ENCODE data around the gene NFIB.

The NFIB gene

GRCh38 chr9:14098486-14099180, 215.3 kb downstream of the NFIB start:
- no peak overlapping the region for H3K27ac ChIP-seq
- H3K9me3 ChIP-seq (ENCODE audit: severe bottlenecking): no peaks in the 10 kb centered on the region
- TF ChIP-seq, protein P1, sequence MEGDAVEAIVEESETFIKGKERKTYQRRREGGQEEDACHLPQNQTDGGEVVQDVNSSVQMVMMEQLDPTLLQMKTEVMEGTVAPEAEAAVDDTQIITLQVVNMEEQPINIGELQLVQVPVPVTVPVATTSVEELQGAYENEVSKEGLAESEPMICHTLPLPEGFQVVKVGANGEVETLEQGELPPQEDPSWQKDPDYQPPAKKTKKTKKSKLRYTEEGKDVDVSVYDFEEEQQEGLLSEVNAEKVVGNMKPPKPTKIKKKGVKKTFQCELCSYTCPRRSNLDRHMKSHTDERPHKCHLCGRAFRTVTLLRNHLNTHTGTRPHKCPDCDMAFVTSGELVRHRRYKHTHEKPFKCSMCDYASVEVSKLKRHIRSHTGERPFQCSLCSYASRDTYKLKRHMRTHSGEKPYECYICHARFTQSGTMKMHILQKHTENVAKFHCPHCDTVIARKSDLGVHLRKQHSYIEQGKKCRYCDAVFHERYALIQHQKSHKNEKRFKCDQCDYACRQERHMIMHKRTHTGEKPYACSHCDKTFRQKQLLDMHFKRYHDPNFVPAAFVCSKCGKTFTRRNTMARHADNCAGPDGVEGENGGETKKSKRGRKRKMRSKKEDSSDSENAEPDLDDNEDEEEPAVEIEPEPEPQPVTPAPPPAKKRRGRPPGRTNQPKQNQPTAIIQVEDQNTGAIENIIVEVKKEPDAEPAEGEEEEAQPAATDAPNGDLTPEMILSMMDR (IDR thresholded peaks at IDR 0.05; ENCODE audit: low read depth, low read length): no peak
- no peak for DNase-seq
- H3K4me3 ChIP-seq (ENCODE audit: low read depth, low read length): no peak overlapping the region
- no peaks in the 10 kb centered on the region for H3K27me3 ChIP-seq (ENCODE audit: insufficient read depth, low read depth, severe bottlenecking)
- no peaks in the 10 kb centered on the region for H3K36me3 ChIP-seq

- Histone ChIP-seq H3K36me3 (no peaks in the 10 kb centered on the region), H3K4me3 (ENCODE audit: low read depth, low read length) (no peak overlapping the region), H3K27ac (no peak overlapping the region), H3K9me3 (ENCODE audit: severe bottlenecking) (no peaks in the 10 kb centered on the region), H3K27me3 (ENCODE audit: insufficient read depth, low read depth, severe bottlenecking) (no peaks in the 10 kb centered on the region)
- DNase-seq: no peak
- TF ChIP-seq, protein P1 (IDR thresholded peaks at IDR 0.05; ENCODE audit: low read depth, low read length): no peak
These were observed 216.1 kb downstream of the NFIB start for GRCh38 chr9:14097666-14098415.

DNA sequence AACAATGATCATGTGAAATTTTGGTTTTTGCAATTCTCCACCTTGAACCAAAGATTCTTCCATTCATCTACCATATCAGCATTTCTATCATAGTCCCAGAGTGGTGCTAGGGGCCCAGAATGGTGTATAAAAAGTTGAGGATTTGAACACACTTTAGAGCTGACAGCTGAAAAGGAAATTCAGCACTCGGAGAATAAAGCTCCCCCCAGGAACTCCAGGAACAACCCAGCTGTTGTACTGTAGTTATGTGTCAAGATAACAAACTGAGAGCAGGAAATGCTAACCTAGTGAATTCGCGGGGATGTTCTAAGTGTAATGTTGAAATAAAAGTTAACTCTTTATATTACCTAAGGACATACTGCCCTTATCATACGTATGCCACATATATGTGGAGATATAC, 216.7 kb downstream of the NFIB start:
- Histone ChIP-seq H3K27ac (no peak overlapping the region), H3K4me3 (ENCODE audit: low read depth, low read length) (no peak overlapping the region), H3K27me3 (ENCODE audit: insufficient read depth, low read depth, severe bottlenecking) (no peaks in the 10 kb centered on the region), H3K9me3 (ENCODE audit: severe bottlenecking) (no peaks in the 10 kb centered on the region), H3K36me3 (no peaks in the 10 kb centered on the region)
- DNase-seq: no peak
- TF ChIP-seq, protein P1 (IDR thresholded peaks at IDR 0.05; ENCODE audit: low read depth, low read length): no peak

DNA sequence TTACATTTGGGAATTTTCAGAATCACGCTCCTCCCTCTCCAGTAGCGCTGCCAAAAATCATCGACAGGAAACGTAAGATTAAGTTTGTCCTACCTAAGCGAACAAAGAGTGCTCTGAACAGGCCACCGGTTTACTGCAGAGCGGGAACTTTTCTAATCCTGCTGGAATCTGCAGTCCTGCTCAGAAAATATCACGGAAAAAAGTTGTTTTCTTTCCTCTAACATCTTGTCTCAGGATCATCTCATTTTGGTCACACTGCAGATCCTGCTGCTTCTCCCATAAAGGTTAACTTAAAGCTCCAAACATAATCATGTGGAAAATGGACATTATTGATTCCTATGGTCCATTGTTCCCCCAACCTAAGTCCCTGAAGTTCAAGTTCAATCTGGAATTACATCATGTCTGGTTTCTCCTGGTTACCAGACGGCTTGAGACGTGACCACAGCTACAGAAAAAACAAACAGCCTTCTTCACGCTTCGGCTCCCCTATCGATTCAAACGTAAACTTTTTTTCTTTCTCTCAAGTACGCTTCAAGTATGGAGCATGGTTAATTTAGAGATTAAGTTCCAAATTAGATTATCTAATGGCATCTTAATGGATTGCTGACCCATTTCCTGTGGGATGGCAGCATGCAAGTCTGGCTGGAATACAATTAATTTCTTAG, 217.6 kb downstream of the NFIB start:
- DNase-seq: peak; percentile 31
- Histone ChIP-seq H3K4me3 (ENCODE audit: low read depth, low read length) (peak overlapping the region; percentile 25), H3K27ac (peak overlapping the region; percentile 43), H3K27me3 (ENCODE audit: insufficient read depth, low read depth, severe bottlenecking) (no peaks in the 10 kb centered on the region), H3K9me3 (ENCODE audit: severe bottlenecking) (no peaks in the 10 kb centered on the region), H3K36me3 (no peaks in the 10 kb centered on the region)
- TF ChIP-seq, protein P1 (IDR thresholded peaks at IDR 0.05; ENCODE audit: low read depth, low read length): no peak

DNA sequence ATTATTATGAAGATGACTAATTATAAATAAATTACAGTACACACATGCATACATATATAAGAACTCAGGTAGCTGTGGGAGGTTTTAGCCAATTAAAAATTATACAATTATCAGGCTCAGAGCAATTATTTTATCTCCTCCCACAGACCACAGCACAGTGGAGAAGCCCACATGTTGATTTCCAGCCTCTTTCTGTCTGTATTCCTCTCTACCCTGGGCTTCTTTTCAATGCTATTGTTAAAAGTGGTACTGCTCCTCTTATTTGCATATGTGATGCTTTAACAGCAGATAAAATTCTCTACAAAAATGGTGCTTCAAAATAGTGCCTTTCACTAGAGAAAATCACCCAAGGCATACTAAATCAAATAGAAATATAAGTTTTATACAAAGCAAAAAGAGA, 218.7 kb downstream of the NFIB start:
- no peaks in the 10 kb centered on the region for H3K9me3 ChIP-seq (ENCODE audit: severe bottlenecking)
- H3K27me3 ChIP-seq (ENCODE audit: insufficient read depth, low read depth, severe bottlenecking): no peaks in the 10 kb centered on the region
- H3K27ac ChIP-seq: no peak overlapping the region
- DNase-seq: no peak
- no peaks in the 10 kb centered on the region for H3K36me3 ChIP-seq
- no peak overlapping the region for H3K4me3 ChIP-seq (ENCODE audit: low read depth, low read length)
- TF ChIP-seq, protein P1 (IDR thresholded peaks at IDR 0.05; ENCODE audit: low read depth, low read length): no peak

Data from WERI-Rb-1 (cell line).